Upper lobe of right lung (tissue), 1 donor: ENCODE results near the gene NEK4. TPM values are rescaled to one million over a fixed set of nuclear protein-coding genes. Genes with fewer than 3 reads are reported as not detected.

Experiments used
- ATAC-seq: fragments of 200-7000 bp; cut with Tn5 transposase; one replicate; pipeline ENCODE4 v1.9.1; 2020; ENCODE audit warnings: mild to moderate bottlenecking, moderate library complexity
- DNase-seq: peaks from one replicate; pipeline ENCODE4 v3.0.0-alpha.2; 2020
- H3K27ac ChIP-seq: fragments of 200-600 bp; one replicate; pipeline ENCODE4 v1.8.0; 2022
- H3K27me3 ChIP-seq: fragments of 200-600 bp; one replicate; pipeline ENCODE4 v1.8.0; 2022; ENCODE audit warnings: mild to moderate bottlenecking
- H3K36me3 ChIP-seq: fragments of 200-600 bp; one replicate; pipeline ENCODE4 v1.8.0; 2022
- H3K4me1 ChIP-seq: fragments of 200-600 bp; one replicate; pipeline ENCODE4 v1.8.0; 2022
- H3K4me3 ChIP-seq: fragments of 200-600 bp; one replicate; pipeline ENCODE4 v1.8.0; 2022; ENCODE audit warnings: mild to moderate bottlenecking
- H3K9me3 ChIP-seq: fragments of 200-600 bp; one replicate; pipeline ENCODE4 v1.8.0; 2022
- CTCF ChIP-seq: fragments of 200-600 bp; IDR thresholded peaks from one replicate; pipeline ENCODE4 v1.8.0; 2022; ENCODE audit warnings: antibody characterized with exemption
- intact Hi-C: fragments of 100-400 bp; cut with DNase I; formaldehyde crosslinking; loops from one replicate; pipeline ENCODE4 v1.11.0; 2022
- long read RNA-seq: library from polyadenylated mRNA; unstranded; transcript quantifications from one replicate; pipeline ENCODE4 v2.0.0, GENCODE V29; 2021
- total RNA-seq: library from RNA; stranded (reverse); fragmentation: NEBNext Ultra II Directional; extraction: Animal tissue kit (Norgen Biotek cat#: 25700); gene quantifications from one replicate; pipeline ENCODE4 v1.2.1, GENCODE V29; 2021
- donor health status: DM: no; HTN: yes; CAD: no; lungs with severe emphysema.

Gene NEK4
- total RNA-seq, result 27.2 TPM
- long read RNA-seq, full-length matches to known transcripts, result 17 of 33 reads
- long read RNA-seq, partial matches to known transcripts, result 6 of 33 reads
- long read RNA-seq, other reads (novel, unspliced or antisense), result 10 of 33 reads

GRCh38 chr3:52770496-52771333 lies at the start of gene NEK4:
TSS of gene NEK4 (minus strand) at chr3:52770940. CDS start at chr3:52770746, 194 bp downstream.
- TF ChIP-seq CTCF, result no peak
- ATAC-seq, result peak; percentile 99
- Histone ChIP-seq H3K27me3 (no peaks in the 10 kb centered on the region), H3K9me3 (no peaks in the 10 kb centered on the region), H3K36me3 (peaks cover 17% of the 10 kb centered on the region), H3K27ac (peak within 1 kb of the TSS; percentile 82), H3K4me1 (peaks cover 14% of the 10 kb centered on the region), H3K4me3 (peak within 1 kb of the TSS; percentile 87)
- intact Hi-C loops, result no loop called here
- peak; percentile 97 for DNase-seq

GRCh38 chr3:52819936-52820335 lies 49.2 kb upstream of the NEK4 start:
- intact Hi-C loops, result no loop called here
- no peak for DNase-seq
- no peak for TF ChIP-seq CTCF
- H3K9me3 ChIP-seq, result no peaks in the 10 kb centered on the region
- peaks cover 8% of the 10 kb centered on the region for H3K36me3 ChIP-seq
- no peak for ATAC-seq
- H3K4me1 ChIP-seq, result no peaks in the 10 kb centered on the region
- H3K4me3 ChIP-seq, result no peak overlapping the region
- no peak overlapping the region for H3K27ac ChIP-seq
- no peaks in the 10 kb centered on the region for H3K27me3 ChIP-seq

GRCh38 chr3:52817860-52818259 lies 47.1 kb upstream of the NEK4 start:
- no peak overlapping the region for H3K27ac ChIP-seq
- H3K4me1 ChIP-seq, result no peaks in the 10 kb centered on the region
- no peaks in the 10 kb centered on the region for H3K36me3 ChIP-seq
- no peak for TF ChIP-seq CTCF
- DNase-seq, result no peak
- no peak for ATAC-seq
- H3K4me3 ChIP-seq, result no peak overlapping the region
- H3K27me3 ChIP-seq, result no peaks in the 10 kb centered on the region
- intact Hi-C loops, result no loop called here
- no peaks in the 10 kb centered on the region for H3K9me3 ChIP-seq

- Histone ChIP-seq H3K4me1 (no peaks in the 10 kb centered on the region), H3K9me3 (no peaks in the 10 kb centered on the region), H3K36me3 (no peaks in the 10 kb centered on the region), H3K27me3 (no peaks in the 10 kb centered on the region), H3K4me3 (no peak overlapping the region), H3K27ac (no peak overlapping the region)
- ATAC-seq (no peak), DNase-seq (no peak)
- intact Hi-C loops, result no loop called here
- TF ChIP-seq CTCF, result no peak
These were observed 46.5 kb upstream of the NEK4 start for GRCh38 chr3:52817221-52817620.

GRCh38 chr3:52816654-52817053 lies 45.9 kb upstream of the NEK4 start:
- intact Hi-C loops, result no loop called here
- H3K9me3 ChIP-seq, result no peaks in the 10 kb centered on the region
- no peak overlapping the region for H3K27ac ChIP-seq
- H3K4me3 ChIP-seq, result no peak overlapping the region
- no peak for TF ChIP-seq CTCF
- no peaks in the 10 kb centered on the region for H3K4me1 ChIP-seq
- DNase-seq, result no peak
- no peak for ATAC-seq
- H3K27me3 ChIP-seq, result no peaks in the 10 kb centered on the region
- no peaks in the 10 kb centered on the region for H3K36me3 ChIP-seq
